ENCODE results near the gene STK17B.

- TF ChIP-seq, protein P1, sequence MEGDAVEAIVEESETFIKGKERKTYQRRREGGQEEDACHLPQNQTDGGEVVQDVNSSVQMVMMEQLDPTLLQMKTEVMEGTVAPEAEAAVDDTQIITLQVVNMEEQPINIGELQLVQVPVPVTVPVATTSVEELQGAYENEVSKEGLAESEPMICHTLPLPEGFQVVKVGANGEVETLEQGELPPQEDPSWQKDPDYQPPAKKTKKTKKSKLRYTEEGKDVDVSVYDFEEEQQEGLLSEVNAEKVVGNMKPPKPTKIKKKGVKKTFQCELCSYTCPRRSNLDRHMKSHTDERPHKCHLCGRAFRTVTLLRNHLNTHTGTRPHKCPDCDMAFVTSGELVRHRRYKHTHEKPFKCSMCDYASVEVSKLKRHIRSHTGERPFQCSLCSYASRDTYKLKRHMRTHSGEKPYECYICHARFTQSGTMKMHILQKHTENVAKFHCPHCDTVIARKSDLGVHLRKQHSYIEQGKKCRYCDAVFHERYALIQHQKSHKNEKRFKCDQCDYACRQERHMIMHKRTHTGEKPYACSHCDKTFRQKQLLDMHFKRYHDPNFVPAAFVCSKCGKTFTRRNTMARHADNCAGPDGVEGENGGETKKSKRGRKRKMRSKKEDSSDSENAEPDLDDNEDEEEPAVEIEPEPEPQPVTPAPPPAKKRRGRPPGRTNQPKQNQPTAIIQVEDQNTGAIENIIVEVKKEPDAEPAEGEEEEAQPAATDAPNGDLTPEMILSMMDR (IDR thresholded peaks at IDR 0.05; ENCODE audit: insufficient read depth, low read depth, low read length) = no peak
- TF ChIP-seq EZH2 (IDR thresholded peaks at IDR 0.05; ENCODE audit: insufficient read depth, low read length) = no peak
Measured at GRCh38 chr2:196219671-196220070, 48.3 kb upstream of the STK17B start.
